ENCODE data around the gene NDUFB8.
A peak's percentile ranks its signal among the peaks of the same experiment; 100 is the strongest.

NDUFB8 gene

GRCh38 chr10:100506596-100507356 lies 22.9 kb downstream of the NDUFB8 start:
- no peak for DNase-seq

- DNase-seq = no peak
Observed at GRCh38 chr10:100505164-100505563, 24.5 kb downstream of the NDUFB8 start.

- no peak for DNase-seq
Observed at GRCh38 chr10:100504096-100504495, 25.6 kb downstream of the NDUFB8 start.

- no peak for DNase-seq
Observed at GRCh38 chr10:100502926-100503494, 26.7 kb downstream of the NDUFB8 start.

- no peak for DNase-seq
Observed at GRCh38 chr10:100501423-100501822, 28.2 kb downstream of the NDUFB8 start.

GRCh38 chr10:100498059-100498458 lies 31.6 kb downstream of the NDUFB8 start:
- DNase-seq = no peak

- DNase-seq = no peak
Observed at GRCh38 chr10:100496567-100496966, 33.1 kb downstream of the NDUFB8 start.

- no peak for DNase-seq
Observed at GRCh38 chr10:100490531-100490930, 39.1 kb downstream of the NDUFB8 start.

GRCh38 chr10:100489396-100489795 lies 40.3 kb downstream of the NDUFB8 start:
- no peak for DNase-seq

- DNase-seq = no peak
Observed at GRCh38 chr10:100487529-100487928, 42.1 kb downstream of the NDUFB8 start.

- DNase-seq = no peak
Observed at GRCh38 chr10:100485801-100486495, 43.7 kb downstream of the NDUFB8 start.

- no peak for DNase-seq
Observed at GRCh38 chr10:100485366-100485765, 44.3 kb downstream of the NDUFB8 start.

- no peak for DNase-seq
Observed at GRCh38 chr10:100483876-100484666, 45.6 kb downstream of the NDUFB8 start.

- no peak for DNase-seq
Observed at GRCh38 chr10:100482834-100483185, 46.9 kb downstream of the NDUFB8 start.

GRCh38 chr10:100482181-100482833 lies 47.4 kb downstream of the NDUFB8 start:
- DNase-seq = peak; percentile 28 to 49

- peak; percentile 13 to 81 for DNase-seq
Observed at GRCh38 chr10:100481462-100482081, 48.1 kb downstream of the NDUFB8 start.

GRCh38 chr10:100480002-100480401 lies 49.7 kb downstream of the NDUFB8 start:
- no peak for DNase-seq

GRCh38 chr10:100479037-100479436 lies 50.6 kb downstream of the NDUFB8 start:
- DNase-seq = no peak

- no peak for DNase-seq
Observed at GRCh38 chr10:100477970-100478369, 51.7 kb downstream of the NDUFB8 start.

Data from SW 1271 (cell line).